Activated T-cell treated with anti-CD3 and anti-CD28 coated beads for 4 hours (primary cell): Measurements from ENCODE around the gene C12orf76.

Experiments
- DNase-seq: peaks from one replicate; pipeline ENCODE4 v3.0.0-alpha.2; 2020

Gene C12orf76

GRCh38 chr12:109993091-109993490 is 55.2 kb downstream of the C12orf76 start:
- DNase-seq: no peak

GRCh38 chr12:109991586-109991985 is 56.7 kb downstream of the C12orf76 start:
- DNase-seq: no peak
